K562 (cell line): ENCODE results near the gene CUL4B. TPM values are rescaled to one million over a fixed set of nuclear protein-coding genes. Genes with fewer than 3 reads are reported as not detected.

Experiments
- KLF16 ChIP-seq: IDR thresholded peaks from 2 replicates; pipeline ENCODE4 v1.6.1; 2016; ENCODE audit warnings: antibody characterized with exemption
- ZNF584 ChIP-seq: fragments of 200-800 bp; sonication (Bioruptor generic); IDR thresholded peaks from 2 replicates; pipeline ENCODE4 v1.6.1; 2016; ENCODE audit warnings: low read depth, mild to moderate bottlenecking, missing genetic modification characterization, missing compliant biosample characterization
- polyA plus RNA-seq, 8 experiments: library from polyadenylated mRNA; depleted of rRNA in 4 of 8; stranded (reverse) in 5 of 8; unstranded in 3 of 8; fragments of >200 nt; fragmentation: Nextera tagmentation in 2 of 8; fragmentation: Illumina TruSeq in 1 of 8; extraction: Ambion mirVana in 2 of 8; extraction: Trizol in 1 of 8; gene quantifications; 2 replicates each; pipeline versions ENCODE4 v1.2.1 to v1.2.3, GENCODE V29; 2011 to 2014; ENCODE audit warnings: inconsistent platforms in 1 of 8, missing spikeins in 1 of 8
- total RNA-seq, 7 experiments: library from RNA; depleted of rRNA in 6 of 7; stranded (reverse); fragments of >200 nt in 6 of 7; fragmentation: Illumina TruSeq in 2 of 7; extraction: Trizol in 2 of 7; gene quantifications; 2 replicates each; pipeline versions ENCODE4 v1.2.1 to v1.2.3, GENCODE V29; 2011 to 2021; ENCODE audit warnings: low replicate concordance in 1 of 7
- TF ChIP-seq, protein P1 (sequence below), 2 experiments: IDR thresholded peaks in 1 of 2; conservative IDR thresholded peaks in 1 of 2; 2 replicates each; pipeline ENCODE4 v1.6.1; 2016; ENCODE audit warnings: low read depth in 2 of 2, mild to moderate bottlenecking in 1 of 2, missing compliant biosample characterization in 1 of 2, missing genetic modification characterization in 1 of 2, moderate library complexity in 1 of 2
- TF ChIP-seq, protein P2 (sequence below), 2 experiments: fragments of 450-650 bp; formaldehyde crosslinking in 1 of 2; IDR thresholded peaks; 2 replicates each; pipeline versions ENCODE4 v1.4.0 to v1.6.1; 2014 to 2020; ENCODE audit warnings: mild to moderate bottlenecking in 2 of 2, borderline replicate concordance in 1 of 2, low read depth in 1 of 2
- TF ChIP-seq, protein P3 (sequence below): sonication (generic); formaldehyde crosslinking; IDR thresholded peaks from 2 replicates; pipeline ENCODE4 v1.5.0; 2020; ENCODE audit warnings: missing genetic modification reagents
- TF ChIP-seq, protein P4 (sequence below): fragments of 450-650 bp; formaldehyde crosslinking; IDR thresholded peaks from 2 replicates; pipeline ENCODE4 v1.4.0; 2020; ENCODE audit warnings: mild to moderate bottlenecking
- TF ChIP-seq, protein P5 (sequence below), 2 experiments: fragments of 250-450 bp in 1 of 2; fragments of 450-650 bp in 1 of 2; sonication (Bioruptor Pico) in 1 of 2; IDR thresholded peaks; 2 replicates each; pipeline versions ENCODE4 v1.6.1 to v1.8.0; 2016 to 2021; ENCODE audit warnings: mild to moderate bottlenecking in 2 of 2, moderate library complexity in 2 of 2, missing compliant biosample characterization in 1 of 2, missing genetic modification characterization in 1 of 2
- TF ChIP-seq, protein P6 (sequence below): fragments of 450-650 bp; IDR thresholded peaks from one replicate; pipeline ENCODE4 v1.6.1; 2018; ENCODE audit warnings: mild to moderate bottlenecking, moderate library complexity; ENCODE audit not compliant: partially characterized antibody

CUL4B gene
- total and polyA plus RNA-seq, 9 of the 15 experiments (the other 6 are each of a cell fraction or from before 2014, with no cell fraction given): 15.0 to 41.7 (median 37.5) TPM

DNA sequence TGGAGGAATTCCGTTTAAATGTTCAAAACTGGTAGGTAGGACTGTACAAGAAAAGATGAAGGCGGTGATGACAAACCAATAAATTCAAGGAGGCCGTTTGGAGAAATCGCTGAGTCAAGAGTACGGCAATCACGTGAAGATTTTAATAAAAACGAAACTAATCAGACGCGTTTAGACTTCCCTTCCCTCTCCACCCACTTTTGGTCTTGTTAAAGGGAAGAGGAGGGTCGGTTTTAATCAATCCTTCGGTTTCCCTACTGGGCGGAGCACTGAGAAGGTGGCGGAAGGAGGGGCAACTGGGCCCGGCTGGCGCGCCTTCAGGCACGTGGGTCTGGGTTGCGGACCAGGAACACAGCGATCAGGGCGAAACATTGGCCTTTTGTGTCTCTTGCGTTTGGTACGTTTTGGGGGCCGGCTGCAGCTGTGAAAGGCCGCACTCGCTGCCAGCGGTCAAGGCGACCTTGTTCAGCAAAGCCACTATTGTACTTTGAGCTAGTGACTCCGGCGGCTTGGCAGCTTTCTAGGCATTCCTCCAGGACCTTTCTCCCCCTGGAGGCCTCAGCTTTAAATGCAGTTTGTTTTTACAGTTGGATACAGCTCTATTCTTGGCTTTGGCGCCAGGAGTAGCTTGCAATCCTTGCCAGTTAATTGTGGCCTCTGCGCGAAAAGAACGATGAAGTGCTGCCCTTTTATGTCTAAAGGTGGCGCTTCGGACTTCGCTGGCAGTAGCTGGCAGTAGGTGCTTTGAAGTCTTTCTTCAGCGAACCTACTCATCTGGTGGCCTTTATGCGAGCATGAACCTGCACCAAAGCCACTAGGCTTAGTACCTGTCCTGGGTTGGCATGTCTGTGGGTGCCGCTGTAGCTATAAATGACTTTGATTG, 74.9 kb downstream of the CUL4B start (continued):
- TF ChIP-seq, protein P1, sequence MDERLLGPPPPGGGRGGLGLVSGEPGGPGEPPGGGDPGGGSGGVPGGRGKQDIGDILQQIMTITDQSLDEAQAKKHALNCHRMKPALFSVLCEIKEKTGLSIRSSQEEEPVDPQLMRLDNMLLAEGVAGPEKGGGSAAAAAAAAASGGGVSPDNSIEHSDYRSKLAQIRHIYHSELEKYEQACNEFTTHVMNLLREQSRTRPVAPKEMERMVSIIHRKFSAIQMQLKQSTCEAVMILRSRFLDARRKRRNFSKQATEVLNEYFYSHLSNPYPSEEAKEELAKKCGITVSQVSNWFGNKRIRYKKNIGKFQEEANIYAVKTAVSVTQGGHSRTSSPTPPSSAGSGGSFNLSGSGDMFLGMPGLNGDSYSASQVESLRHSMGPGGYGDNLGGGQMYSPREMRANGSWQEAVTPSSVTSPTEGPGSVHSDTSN (CRISPR knock-in tag; IDR thresholded peaks at IDR 0.05; ENCODE audit: low read depth): no peak
- TF ChIP-seq, protein P1 (tag; conservative IDR thresholded peaks at IDR 0.05; ENCODE audit: low read depth): peak; percentile 88
- TF ChIP-seq, protein P2, sequence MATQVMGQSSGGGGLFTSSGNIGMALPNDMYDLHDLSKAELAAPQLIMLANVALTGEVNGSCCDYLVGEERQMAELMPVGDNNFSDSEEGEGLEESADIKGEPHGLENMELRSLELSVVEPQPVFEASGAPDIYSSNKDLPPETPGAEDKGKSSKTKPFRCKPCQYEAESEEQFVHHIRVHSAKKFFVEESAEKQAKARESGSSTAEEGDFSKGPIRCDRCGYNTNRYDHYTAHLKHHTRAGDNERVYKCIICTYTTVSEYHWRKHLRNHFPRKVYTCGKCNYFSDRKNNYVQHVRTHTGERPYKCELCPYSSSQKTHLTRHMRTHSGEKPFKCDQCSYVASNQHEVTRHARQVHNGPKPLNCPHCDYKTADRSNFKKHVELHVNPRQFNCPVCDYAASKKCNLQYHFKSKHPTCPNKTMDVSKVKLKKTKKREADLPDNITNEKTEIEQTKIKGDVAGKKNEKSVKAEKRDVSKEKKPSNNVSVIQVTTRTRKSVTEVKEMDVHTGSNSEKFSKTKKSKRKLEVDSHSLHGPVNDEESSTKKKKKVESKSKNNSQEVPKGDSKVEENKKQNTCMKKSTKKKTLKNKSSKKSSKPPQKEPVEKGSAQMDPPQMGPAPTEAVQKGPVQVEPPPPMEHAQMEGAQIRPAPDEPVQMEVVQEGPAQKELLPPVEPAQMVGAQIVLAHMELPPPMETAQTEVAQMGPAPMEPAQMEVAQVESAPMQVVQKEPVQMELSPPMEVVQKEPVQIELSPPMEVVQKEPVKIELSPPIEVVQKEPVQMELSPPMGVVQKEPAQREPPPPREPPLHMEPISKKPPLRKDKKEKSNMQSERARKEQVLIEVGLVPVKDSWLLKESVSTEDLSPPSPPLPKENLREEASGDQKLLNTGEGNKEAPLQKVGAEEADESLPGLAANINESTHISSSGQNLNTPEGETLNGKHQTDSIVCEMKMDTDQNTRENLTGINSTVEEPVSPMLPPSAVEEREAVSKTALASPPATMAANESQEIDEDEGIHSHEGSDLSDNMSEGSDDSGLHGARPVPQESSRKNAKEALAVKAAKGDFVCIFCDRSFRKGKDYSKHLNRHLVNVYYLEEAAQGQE (IDR thresholded peaks at IDR 0.05; ENCODE audit: borderline replicate concordance): peak; percentile 36; the same call in 1 of the 2 replicates
- TF ChIP-seq, protein P2 (CRISPR knock-in tag; IDR thresholded peaks at IDR 0.05; ENCODE audit: low read depth): no peak
- TF ChIP-seq, protein P3, sequence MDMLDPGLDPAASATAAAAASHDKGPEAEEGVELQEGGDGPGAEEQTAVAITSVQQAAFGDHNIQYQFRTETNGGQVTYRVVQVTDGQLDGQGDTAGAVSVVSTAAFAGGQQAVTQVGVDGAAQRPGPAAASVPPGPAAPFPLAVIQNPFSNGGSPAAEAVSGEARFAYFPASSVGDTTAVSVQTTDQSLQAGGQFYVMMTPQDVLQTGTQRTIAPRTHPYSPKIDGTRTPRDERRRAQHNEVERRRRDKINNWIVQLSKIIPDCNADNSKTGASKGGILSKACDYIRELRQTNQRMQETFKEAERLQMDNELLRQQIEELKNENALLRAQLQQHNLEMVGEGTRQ (CRISPR knock-in tag): peak; percentile 35
- 0 out of 2 replicates have a peak, but pooled peaks have one; percentile 62 for TF ChIP-seq ZNF584
- TF ChIP-seq, protein P4, sequence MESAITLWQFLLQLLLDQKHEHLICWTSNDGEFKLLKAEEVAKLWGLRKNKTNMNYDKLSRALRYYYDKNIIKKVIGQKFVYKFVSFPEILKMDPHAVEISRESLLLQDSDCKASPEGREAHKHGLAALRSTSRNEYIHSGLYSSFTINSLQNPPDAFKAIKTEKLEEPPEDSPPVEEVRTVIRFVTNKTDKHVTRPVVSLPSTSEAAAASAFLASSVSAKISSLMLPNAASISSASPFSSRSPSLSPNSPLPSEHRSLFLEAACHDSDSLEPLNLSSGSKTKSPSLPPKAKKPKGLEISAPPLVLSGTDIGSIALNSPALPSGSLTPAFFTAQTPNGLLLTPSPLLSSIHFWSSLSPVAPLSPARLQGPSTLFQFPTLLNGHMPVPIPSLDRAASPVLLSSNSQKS: no peak
- TF ChIP-seq, protein P5, sequence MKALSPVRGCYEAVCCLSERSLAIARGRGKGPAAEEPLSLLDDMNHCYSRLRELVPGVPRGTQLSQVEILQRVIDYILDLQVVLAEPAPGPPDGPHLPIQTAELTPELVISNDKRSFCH (CRISPR knock-in tag; IDR thresholded peaks at IDR 0.05): no peak
- TF ChIP-seq, protein P5 (tag; IDR thresholded peaks at IDR 0.05): no peak; the same call in 1 of the 2 replicates
- TF ChIP-seq, protein P6, sequence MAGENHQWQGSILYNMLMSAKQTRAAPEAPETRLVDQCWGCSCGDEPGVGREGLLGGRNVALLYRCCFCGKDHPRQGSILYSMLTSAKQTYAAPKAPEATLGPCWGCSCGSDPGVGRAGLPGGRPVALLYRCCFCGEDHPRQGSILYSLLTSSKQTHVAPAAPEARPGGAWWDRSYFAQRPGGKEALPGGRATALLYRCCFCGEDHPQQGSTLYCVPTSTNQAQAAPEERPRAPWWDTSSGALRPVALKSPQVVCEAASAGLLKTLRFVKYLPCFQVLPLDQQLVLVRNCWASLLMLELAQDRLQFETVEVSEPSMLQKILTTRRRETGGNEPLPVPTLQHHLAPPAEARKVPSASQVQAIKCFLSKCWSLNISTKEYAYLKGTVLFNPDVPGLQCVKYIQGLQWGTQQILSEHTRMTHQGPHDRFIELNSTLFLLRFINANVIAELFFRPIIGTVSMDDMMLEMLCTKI: no peak
- no peak for TF ChIP-seq KLF16
